NCI-H2081 treated with DMSO at 0.1 percent for 48 hours (cell line): ENCODE data around the gene ARHGEF28.

Experiments
- DNase-seq: peaks from one replicate; lab custom pipeline; 2025; lab: John Stamatoyannopoulos, UW

Gene ARHGEF28

DNA sequence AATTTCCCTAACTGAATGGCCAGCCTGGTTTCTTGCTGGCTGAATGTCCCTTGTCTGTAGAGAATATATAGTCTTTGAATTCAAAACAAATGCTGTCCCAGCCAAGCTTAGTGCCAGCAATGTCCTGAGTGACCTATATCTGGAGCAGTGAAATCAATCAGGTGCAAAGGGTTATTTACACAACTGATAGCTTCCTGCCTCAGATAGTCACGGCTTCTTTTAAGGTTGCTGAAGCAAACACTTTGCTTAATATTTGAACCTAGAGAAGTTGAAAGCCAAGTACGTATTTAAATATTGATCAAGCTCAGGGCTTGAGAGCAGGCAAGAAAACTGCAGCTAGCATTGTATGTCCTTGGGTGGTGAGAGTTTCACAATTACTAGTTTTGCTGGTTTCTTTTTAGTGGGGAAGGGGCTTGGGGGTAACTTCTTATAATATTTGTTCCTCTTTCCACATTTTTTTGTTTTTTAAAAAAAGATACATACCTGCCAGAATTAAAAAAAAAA is 2.0 kb upstream of the ARHGEF28 start:
- no peak for DNase-seq

DNA sequence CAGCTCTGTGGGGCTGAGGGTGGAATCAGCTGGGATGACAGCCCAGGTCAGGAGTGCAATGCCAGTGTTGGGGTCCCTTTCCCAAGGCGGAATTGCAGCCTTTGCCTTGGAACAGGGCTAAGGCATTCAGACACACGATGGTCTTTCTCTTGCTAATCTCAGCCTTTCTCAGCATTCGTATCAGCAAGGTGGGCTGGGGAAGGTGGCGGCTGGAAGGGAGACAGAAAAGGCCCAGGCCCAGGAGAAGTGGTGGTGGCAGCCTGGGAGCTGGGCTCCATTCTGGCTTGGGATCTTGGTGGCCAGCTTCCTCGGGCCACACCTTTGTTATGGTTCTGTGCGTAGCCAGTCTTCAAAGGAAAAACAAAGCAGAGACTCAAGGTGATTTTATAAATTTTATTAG is 1.1 kb upstream of the ARHGEF28 start:
- no peak for DNase-seq

DNA sequence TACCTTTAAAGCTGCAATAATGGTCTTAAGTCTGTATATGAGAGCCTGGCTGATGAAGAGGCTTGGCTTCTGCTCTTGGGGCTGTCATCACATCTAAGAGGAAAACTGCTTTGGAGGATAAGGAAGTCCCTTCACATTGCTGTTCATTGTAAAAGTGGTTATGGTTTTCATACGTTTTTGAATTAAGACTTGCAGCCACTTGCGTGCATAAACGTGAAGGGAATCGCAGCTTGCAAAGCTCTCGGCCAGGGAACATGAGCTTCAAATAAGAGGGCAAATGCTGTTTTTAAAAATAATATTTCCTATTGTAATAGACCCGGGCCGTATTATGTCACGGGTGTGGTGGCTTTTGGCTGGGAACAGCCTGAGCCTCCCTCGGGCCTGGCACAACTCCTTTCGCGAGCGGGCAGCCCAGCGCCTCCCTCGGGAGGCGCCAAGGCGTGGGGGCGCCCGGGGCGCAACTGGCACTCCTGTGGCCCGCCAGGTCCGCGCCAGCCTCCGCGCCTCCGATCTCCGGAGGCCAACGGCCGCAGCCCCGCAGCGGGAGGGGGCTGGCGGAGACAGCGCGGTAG is 538 bp upstream of the ARHGEF28 start:
- no peak for DNase-seq

DNA sequence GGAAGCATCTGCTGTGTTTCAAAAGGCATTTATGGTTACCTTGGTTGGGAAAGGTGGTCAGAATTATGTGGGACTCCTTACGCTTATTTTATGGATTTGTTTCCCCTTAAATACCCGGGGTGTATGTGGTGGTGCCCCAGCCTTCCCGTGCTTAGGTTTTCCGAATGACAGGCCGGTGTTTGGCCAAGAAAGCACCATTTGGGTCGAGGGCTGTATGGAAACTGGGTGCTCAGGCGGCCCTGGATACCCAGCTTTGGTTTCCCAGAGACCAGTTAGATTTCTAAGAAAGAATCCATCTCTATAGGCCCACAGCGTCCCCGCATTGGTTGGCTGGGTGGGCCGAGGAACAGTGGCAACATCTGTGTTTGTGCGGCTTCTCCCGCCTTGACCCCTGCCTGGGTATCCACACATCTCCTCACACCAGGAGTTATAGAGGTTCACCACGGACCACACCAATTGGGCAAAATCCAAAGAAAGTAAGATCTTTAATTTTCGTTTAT is 868 bp downstream of the ARHGEF28 start:
- no peak for DNase-seq

DNA sequence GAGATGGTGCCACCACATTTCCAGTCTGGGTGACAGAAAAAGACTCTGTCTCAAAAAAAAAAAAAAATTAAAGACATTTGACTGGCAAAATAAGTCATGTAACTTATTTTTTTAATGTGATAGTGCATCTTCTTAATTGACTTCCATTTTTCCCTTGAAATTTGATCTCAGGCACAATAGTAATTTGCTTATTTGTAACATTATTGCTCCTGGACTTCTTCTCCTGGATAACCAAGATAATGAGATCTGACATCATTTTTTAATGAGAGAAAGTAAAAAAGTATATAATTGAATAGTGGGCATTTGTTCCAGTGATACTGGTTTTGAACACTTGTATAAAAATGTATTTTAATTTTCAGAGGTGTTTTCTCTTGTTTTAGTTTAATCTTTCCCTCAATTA is 3.5 kb downstream of the ARHGEF28 start:
- no peak for DNase-seq

DNA sequence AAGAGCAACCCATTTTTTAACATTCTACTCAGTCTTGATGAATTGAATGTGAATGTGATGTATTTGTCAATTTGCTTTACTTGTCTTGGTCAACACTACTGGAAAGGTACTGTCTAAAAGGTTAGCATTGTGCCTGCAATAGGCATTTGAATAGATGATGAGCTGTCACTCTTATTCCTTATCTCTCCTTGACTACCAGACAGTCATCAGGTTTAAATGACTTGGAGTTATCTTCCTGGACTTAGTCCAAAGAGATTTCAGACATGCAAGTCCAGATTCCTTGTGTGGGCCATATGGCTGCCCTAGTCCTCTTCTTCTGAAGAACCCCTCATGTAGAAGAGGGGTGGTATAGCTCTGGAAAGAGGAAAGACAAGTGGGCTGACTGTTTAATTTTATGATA is 4.8 kb downstream of the ARHGEF28 start:
- no peak for DNase-seq

DNA sequence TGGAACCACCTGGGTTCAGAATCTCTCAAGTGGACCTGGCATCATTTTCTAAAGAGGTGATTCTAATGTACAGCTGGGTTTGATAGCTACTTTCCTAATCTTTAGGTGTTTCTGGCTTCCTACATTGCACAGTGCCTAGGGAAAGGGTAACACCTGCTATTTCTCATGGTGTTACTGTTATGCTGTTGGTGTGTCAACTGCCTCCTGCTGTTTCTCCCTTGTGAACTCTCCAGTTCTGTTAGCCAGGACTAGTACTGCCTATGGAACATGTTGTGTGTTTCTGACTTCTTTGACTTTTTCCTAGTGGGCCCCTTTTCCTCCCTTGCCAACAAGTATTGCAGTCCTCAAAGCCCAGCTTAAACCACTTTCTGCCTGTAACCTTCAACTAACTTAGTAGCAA is 5.5 kb downstream of the ARHGEF28 start:
- no peak for DNase-seq

DNA sequence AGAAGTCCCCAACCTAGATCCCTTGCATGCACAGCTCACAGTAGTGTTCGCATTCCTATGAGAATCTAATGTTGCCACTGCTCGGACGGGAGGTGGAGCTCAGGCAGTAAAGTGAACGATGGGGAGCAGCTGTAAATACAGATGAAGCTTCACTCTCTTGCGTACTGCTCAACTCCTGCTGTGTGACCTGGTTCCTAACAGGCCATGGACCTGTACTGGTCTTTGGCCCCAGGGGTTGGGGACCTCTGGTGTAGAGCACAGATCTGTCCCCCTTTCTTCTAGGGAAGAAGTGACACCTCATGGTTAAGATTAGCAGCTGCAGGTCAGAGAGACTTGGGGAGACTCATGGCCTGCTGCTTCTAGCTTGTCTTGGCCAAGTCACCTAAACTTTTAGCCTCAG is 7.1 kb downstream of the ARHGEF28 start:
- DNase-seq: no peak

DNA sequence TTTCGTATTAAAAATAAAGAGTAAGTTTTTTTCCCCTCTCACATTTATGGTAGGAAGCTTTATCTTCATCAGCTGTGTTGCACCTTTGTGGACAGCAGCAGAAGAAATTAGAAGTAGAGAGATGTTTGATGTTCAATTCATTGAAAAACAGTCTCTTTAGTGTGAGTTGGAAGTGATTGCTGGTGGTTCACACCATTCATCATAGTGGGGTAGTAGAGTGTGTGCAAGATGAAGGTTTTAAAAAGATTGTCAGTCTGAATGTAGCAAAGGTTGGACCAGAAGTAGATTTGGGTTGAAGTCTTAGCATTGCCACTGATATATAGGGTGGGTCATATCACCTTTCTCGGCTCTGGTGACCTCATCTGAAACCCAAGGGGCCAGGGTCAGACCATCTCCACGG is 10.4 kb downstream of the ARHGEF28 start:
- no peak for DNase-seq

DNA sequence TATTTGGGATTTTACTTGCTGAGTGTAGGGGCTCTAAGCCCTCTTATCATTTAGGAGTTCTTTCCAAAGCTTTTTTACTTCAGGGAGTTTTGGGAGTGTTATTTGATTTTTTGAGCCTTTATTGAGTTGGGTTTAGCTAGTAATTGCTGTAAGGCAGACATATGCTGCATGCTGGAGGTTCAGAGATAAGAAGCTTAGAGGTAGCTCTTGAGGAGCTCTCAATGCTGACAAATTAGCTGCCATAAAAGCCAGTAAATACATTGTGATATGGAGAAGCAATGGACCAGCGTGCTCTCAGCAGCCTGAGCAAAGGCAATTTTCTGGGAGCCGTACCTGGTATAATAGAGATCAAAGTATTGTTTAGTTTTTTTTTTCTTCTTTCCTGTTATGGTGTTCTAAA is 11.6 kb downstream of the ARHGEF28 start:
- no peak for DNase-seq

DNA sequence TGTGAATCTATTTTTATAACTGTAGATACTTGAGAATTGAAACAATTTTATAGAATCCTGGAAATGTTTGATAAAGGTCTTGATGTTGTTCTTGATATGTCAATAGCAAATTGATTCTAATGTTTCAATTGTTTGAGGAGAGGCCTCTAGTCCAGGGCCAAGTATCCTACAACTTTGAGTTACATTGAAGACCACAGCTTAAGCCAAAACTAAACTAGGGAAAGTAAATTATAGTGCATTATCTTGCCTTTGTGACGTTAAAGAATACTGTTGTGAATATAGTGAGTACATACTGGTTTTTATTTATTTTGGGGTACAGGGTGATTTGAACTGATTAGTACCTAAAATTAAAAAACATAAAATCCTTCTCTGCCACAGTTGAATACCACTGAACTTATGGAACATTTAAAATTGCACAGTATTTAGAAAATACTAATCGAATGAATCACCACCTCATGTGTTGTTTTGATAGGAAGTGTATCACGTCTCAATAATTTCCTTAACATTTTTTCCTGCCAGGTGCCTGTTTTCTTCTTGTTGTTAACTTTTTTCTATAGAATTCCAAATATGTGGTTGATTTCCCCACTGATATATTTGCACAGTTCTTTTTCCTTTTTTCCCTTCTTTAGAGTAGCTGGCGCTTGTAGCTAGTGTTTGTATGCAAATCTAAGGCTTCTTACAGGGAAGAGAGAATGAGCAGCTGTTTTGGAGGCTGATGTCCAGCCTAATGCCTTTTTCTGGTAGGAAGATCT is 12.5 kb downstream of the ARHGEF28 start:
- DNase-seq: no peak

DNA sequence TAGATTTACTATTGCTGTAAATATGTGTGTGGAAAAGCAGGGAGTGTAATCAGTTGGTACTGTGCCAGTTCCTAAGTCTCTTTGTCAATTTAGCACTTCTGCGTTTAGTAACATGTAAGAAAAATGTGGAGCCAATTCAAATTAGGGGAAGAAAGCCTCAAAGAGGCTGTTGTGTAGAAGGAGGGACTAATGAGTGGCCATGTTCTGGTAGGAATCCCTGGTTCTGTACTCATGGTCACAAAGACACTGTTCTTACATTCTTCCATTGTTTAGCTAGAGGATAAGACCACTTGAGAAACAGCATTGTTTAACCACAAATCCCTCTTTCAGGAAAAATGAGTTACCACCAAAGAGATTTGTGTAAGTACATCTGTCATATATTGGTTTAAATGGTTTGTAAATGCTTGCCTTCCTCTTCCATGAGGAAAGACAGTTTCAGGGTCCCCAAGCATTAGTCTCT is 14.9 kb downstream of the ARHGEF28 start:
- no peak for DNase-seq

DNA sequence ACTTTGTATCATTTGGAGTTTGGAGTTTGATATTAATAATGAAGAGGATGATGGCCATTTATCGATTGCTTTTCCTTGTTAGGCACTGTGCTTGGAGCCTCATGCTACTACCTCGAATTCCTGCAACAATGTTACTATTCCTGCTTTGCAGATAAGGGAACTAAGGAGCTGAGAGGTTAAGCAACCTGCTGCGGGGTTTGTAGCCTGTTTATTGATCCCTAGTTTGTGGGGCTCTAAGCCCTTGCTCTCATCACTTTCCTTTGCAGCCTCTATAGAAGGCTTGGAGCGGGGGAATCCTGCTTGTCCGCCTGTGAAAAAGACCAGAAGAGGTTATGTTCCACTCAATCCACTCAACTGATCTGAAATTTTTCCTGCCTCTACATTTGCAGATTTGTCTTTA is 15.8 kb downstream of the ARHGEF28 start:
- DNase-seq: no peak

DNA sequence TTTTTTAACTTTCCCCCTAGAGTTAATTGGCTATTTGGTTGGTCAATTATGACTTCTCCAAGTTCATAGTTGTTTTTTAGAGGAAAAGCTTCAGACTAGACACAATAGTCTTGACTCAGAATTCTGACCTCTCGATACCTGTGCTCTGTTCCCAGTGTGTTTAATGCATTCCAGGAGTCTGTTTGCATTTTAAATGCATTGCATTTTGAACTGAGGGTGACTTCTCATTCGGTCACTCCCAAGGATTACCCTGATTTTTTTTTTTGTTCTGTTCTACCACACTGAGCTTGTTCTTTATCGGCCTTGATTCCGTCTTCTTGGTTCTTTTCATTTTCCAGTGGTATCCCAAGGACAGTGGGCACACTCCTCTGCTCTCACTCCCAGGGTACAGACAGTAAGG is 16.3 kb downstream of the ARHGEF28 start:
- no peak for DNase-seq

DNA sequence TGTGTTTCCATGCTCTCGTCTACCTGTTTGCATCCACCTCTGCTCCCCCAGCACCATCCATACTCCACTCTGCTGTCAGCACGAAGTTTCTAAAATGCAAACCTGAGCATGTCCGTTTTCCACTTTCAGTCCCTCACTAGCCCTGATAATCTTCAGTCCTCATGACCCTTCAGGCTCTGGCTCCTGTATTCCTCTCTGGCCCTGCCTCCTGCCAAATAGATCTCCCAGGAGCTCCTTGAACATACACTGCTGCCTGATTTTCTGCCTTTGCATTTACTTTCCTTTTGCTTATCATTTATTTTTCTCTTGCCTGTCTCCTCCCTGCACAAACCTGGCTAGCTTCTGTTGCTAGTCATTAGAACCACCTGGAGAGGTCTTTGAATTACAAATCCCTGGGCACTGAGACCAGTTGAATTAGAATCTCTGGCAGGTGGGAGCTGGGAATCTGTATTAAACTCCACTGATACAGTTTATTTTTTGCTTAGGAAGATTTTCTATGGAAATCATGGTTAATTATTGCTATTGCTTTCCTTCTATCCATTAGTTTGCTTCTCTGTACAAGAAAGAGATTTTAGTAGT is 18.5 kb downstream of the ARHGEF28 start:
- no peak for DNase-seq

DNA sequence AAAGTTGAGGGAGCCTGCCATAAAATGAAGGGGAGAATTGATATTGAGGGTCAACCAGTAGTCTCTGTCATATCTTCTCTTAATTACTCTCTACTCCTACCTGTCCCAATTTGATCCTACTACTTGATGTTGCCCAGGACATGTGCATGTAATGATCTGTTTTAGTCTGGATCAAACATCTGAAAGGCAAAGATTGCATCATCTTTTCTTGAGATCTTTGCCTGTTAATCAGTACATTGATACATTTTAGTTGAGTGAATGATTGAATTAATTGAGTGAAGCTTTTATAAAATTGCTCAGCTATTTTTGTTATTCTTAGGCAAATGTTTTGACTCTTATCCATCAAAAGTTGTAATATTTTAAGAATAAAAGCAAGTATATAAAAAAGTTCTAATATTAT is 21.7 kb downstream of the ARHGEF28 start:
- no peak for DNase-seq

DNA sequence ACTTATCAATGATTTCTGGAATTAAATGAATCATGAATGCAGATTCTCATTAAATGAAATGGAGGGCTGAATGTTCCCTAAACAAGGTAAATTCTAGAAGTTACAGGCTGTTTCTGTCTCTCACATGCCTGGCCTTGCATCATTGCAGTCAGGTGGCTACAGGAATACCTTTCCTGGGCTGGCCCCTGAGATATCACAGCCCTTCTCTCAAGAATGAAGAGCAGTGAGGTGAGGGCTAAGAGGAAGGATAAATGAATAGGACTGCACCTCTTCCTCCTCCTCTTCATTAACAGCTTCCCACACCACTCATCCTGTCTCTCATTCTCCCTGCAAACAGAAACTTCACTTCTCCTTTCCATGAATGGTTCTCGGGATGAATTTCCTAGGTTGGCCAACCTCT is 22.5 kb downstream of the ARHGEF28 start:
- no peak for DNase-seq

DNA sequence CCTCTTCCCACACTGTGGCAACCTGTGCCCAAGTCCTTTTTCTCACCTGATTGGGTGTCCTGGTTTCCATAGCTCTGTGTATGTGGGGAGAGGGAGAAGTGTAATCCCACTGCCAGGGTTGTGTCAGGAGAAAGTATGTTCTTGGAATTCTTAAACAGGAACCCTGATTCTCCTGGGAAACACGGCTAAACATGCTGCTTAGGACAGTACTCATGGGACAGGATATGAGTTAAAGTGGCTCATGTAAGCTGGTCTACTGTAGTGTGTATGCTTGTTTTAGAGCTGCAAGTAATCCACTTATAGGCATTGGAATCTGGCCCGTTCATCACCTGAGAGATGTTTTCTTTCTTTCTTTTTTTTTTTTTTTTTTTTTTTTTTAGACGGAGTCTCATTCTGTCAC is 23.9 kb downstream of the ARHGEF28 start:
- DNase-seq: no peak

DNA sequence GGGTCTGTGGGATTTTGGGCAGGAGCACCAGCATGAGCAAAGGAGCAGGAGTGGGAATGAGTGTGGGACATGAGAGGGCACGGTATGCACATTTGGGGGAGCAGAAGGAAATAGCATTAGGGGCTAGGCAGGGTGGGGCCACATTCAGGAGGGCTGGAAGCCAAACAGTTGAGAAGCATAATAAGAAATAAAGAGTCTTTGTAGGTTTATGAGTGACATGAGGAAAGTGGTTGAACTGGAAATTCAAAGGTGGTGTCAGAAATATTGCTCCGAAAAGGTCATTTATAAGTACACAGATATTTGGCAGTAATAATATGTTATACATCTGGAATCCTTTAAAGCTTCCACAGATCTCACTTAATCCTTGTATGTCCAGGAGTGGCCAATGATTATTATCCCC is 26.4 kb downstream of the ARHGEF28 start:
- no peak for DNase-seq

DNA sequence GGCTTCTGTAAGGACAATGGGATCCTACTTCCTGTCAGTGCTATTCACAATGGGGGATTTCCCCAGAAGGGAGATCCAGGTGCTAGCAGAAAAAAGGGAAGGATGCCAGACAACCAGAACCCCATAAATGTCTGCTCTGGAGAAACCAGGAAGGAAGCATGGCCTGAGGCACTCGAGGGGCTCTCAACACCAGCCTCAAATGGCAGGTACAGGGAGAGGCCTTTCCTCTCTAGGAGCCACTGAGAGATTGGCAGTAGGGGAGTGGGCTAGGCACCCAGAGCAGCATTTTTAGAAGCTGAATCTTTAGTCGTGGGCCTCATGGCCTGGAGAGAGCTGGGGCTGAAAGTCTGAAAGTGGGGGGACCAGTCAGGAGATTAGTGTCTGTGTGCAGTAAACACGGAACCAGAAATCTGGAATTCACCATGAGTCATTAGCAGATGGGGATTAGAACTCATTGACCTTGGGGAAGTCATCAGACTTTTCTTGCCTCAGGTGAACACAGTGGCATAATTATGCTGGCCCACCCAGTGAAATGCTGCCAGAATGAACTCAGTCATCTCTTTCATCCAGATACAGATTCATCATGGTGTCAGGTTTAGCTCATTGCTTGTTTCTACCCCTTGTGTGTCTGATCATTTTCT is 28.3 kb downstream of the ARHGEF28 start:
- DNase-seq: no peak

DNA sequence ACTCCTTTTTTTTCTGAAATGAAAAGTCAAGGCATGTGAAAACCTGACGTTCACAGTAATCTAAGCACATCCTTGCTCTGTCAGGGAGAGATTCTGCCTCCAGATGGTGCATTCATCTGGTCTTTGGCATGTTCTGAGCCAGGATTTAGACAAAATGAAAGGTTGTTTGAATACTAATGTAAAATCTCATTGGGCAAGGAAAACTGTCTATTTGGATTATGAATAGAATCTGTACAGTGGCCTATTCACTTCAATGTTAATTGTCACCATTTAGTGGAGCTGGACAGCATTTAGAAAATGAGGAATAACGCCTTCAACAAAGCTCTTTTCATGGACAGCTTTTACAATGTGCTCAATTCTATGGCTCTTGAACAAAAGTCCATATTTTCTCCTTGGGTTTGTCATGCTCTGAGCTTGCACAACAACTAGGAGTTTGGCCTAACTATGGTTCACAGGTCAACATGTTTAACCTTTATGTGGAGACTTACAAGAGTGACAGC is 28.9 kb downstream of the ARHGEF28 start:
- no peak for DNase-seq

DNA sequence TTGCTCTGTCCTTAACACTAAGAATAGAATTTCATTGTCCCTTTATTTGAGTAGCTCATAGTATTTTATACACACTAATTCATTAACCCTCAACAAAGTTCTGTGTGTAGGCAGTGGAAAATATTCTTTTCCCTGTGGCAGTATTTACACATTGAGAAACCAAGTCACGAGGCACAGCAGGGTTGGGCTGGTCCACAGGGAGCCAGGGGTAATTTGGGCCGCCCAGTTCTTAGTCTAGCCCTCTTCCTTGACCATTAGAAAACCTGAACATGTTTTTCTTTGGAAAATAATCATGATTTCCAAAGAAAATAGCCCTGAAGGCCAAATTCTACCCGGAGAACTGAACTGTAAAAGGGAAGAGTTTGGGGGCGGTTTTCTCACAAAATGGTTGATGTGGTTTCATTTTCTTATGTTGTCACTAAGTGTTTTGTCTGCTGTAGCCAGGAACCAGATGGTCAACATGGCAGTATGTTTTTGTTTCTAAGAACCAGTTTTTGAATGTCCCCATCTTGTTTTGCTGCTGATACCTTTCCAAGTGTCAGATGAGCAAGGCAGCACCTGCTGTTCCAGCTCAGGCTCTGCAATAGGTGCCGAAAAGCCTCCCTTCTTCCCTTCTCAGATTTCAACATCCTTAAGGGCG is 29.6 kb downstream of the ARHGEF28 start:
- no peak for DNase-seq
